Measurements from ENCODE around the gene TBX10. TPM values are rescaled to one million over a fixed set of nuclear protein-coding genes. Genes with fewer than 3 reads are reported as not detected.

TBX10 gene
- total and polyA plus RNA-seq, 2 donors, result 0.05 to 0.09 TPM

DNA sequence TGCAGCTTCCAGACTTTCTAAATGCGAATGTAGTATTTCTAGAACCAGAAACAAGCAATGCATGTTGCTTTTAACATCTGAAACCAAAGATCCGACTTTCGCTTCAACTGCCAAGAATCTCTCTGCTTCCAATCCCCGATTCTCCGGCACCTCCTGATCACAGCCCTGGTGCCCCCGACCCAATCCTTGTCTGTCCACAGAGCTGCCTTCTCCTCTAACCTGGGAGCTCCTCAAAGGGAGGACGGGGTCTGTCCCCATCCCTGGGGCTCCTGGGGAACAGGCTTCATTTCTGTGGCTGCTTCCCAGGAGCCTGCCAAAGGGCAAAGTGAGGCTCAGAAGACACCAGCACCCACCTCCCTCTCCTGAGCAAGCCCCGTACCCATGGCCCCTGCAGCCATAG, 34.3 kb upstream of the TBX10 start:
- Histone ChIP-seq H3K27me3 (ENCODE audit: control insufficient read depth in 2 of 2, insufficient read depth in 1 of 2, low read length in 1 of 2) (no peaks in the 10 kb centered on the region), H3K27ac (ENCODE audit: low read depth in 1 of 2, low read length in 1 of 2) (no peak overlapping the region), H3K36me3 (ENCODE audit: control insufficient read depth in 2 of 2, insufficient read depth in 2 of 2, low read length in 1 of 2) (no peaks in the 10 kb centered on the region), H3K4me1 (ENCODE audit: control insufficient read depth in 2 of 2, insufficient read depth in 2 of 2, low read length in 2 of 2) (peaks cover 0 to 4% of the 10 kb centered on the region in 2 donors), H3K9me3 (ENCODE audit: control insufficient read depth in 2 of 2, insufficient read depth in 1 of 2, low read length in 1 of 2) (peaks cover 0 to 12% of the 10 kb centered on the region in 2 donors), H3K4me3 (ENCODE audit: low read length in 2 of 2) (no peak overlapping the region)
- DNase-seq (ENCODE audit: low read depth in 6 of 9, low spot score in 9 of 9), result no peak
- WGBS, result 88% methylated on average over 8 of the region's 8 CpGs

DNA sequence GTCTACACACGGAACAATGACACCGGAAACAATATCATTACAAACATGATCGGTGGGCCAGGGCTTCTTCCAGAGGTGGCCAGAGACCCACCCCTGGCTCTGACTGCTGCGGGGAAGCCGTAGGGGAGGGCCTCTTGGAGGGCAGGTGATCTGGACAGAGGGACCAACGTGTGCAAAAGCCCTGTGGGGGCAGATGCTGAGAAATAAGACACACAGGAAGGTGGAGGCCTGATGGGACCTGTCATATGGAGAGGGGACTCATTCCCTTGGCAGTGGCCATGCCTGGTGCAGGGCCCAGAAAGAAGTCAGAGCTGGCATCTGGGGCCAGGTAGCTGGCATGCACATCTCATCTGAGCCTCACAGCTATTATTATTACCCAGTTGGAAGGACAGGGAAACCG, 33.8 kb upstream of the TBX10 start:
- 98% methylated on average over 7 of the region's 7 CpGs for WGBS
- H3K9me3 ChIP-seq (ENCODE audit: control insufficient read depth in 2 of 2, insufficient read depth in 1 of 2, low read length in 1 of 2), result peaks cover 0 to 12% of the 10 kb centered on the region in 2 donors
- no peaks in the 10 kb centered on the region for H3K27me3 ChIP-seq (ENCODE audit: control insufficient read depth in 2 of 2, insufficient read depth in 1 of 2, low read length in 1 of 2)
- peaks cover under 1 to 4% of the 10 kb centered on the region in 2 donors for H3K4me1 ChIP-seq (ENCODE audit: control insufficient read depth in 2 of 2, insufficient read depth in 2 of 2, low read length in 2 of 2)
- H3K36me3 ChIP-seq (ENCODE audit: control insufficient read depth in 2 of 2, insufficient read depth in 2 of 2, low read length in 1 of 2), result no peaks in the 10 kb centered on the region
- no peak overlapping the region for H3K27ac ChIP-seq (ENCODE audit: low read depth in 1 of 2, low read length in 1 of 2)
- H3K4me3 ChIP-seq (ENCODE audit: low read length in 2 of 2), result no peak overlapping the region
- no peak for DNase-seq (ENCODE audit: low read depth in 6 of 9, low spot score in 9 of 9)

DNA sequence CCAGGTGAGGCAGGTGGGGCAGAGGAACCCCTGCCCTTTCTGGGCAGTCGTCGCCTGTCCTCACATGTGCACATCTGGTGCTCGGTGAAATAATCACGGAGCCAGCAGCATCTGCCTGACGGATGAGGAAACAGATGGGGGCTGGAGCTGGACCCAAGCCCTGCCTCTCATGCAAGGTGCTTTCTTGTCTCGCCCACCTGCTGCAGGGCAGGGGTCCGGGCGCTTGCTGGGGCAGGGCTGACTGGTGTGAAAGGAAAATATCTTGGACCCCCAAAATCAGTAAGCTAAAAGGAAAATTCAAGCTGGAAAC, 31.6 kb upstream of the TBX10 start:
- no peaks in the 10 kb centered on the region for H3K36me3 ChIP-seq (ENCODE audit: control insufficient read depth in 2 of 2, insufficient read depth in 2 of 2, low read length in 1 of 2)
- no peak for DNase-seq (ENCODE audit: low read depth in 6 of 9, low spot score in 9 of 9)
- H3K4me3 ChIP-seq (ENCODE audit: low read length in 2 of 2), result no peak overlapping the region
- no peaks in the 10 kb centered on the region for H3K27me3 ChIP-seq (ENCODE audit: control insufficient read depth in 2 of 2, insufficient read depth in 1 of 2, low read length in 1 of 2)
- peaks cover 14 to 26% of the 10 kb centered on the region in 2 donors for H3K4me1 ChIP-seq (ENCODE audit: control insufficient read depth in 2 of 2, insufficient read depth in 2 of 2, low read length in 2 of 2)
- H3K27ac ChIP-seq (ENCODE audit: low read depth in 1 of 2, low read length in 1 of 2), result no peak overlapping the region
- WGBS, result 26% methylated on average over 8 of the region's 8 CpGs
- H3K9me3 ChIP-seq (ENCODE audit: control insufficient read depth in 2 of 2, insufficient read depth in 1 of 2, low read length in 1 of 2), result peaks cover 0 to 12% of the 10 kb centered on the region in 2 donors

DNA sequence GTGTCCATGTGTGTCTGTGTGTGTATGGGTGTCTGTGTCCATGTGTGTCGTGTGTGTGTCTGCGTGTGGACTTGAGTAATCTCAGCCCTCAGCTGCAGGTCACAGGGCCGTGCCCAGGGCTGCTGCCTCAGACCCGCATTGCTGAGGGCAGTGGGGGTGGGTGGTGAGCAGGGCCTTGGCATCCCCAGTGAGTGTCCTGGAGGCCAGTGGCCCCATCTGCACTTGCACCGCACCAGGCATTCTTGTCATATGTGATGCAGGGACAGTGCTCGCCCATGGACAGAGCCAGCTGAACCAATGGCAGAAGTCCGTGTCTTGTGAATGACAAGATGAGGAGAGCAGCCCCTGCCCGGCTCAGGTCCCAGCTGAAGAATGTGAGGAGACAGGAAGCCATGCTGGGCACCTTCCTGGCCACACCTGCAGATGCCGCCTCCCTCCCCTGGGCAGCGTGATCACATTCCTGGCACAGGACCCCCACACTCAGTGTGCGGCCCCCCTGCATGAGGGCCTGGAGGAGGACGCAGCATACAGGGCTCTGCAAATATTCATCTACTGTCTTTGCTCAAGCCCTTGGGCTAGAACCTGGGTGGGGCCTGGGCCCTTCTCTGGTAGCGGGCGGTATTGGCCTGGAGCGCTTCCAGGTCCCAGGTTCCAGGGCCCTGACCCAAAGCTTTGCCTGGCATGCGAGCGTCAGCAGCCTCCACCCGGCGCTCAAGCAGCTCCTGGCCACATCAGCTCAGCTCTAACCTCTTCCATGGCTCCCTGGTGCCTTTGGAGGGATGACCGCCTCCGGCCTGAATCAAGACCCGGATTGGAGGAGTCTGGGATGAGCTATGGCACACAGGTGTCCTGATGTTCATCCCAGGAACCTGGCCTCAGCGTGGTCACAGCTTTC, 31.0 kb upstream of the TBX10 start:
- Histone ChIP-seq H3K36me3 (ENCODE audit: control insufficient read depth in 2 of 2, insufficient read depth in 2 of 2, low read length in 1 of 2) (no peaks in the 10 kb centered on the region), H3K9me3 (ENCODE audit: control insufficient read depth in 2 of 2, insufficient read depth in 1 of 2, low read length in 1 of 2) (peaks cover 0 to 7% of the 10 kb centered on the region in 2 donors), H3K4me1 (ENCODE audit: control insufficient read depth in 2 of 2, insufficient read depth in 2 of 2, low read length in 2 of 2) (peaks cover 14 to 32% of the 10 kb centered on the region in 2 donors), H3K4me3 (ENCODE audit: low read length in 2 of 2) (no peak overlapping the region), H3K27ac (ENCODE audit: low read depth in 1 of 2, low read length in 1 of 2) (no peak overlapping the region), H3K27me3 (ENCODE audit: control insufficient read depth in 2 of 2, insufficient read depth in 1 of 2, low read length in 1 of 2) (no peaks in the 10 kb centered on the region)
- 68% methylated on average over 23 of the region's 23 CpGs for WGBS
- DNase-seq (ENCODE audit: low read depth in 6 of 9, low spot score in 9 of 9), result no peak

DNA sequence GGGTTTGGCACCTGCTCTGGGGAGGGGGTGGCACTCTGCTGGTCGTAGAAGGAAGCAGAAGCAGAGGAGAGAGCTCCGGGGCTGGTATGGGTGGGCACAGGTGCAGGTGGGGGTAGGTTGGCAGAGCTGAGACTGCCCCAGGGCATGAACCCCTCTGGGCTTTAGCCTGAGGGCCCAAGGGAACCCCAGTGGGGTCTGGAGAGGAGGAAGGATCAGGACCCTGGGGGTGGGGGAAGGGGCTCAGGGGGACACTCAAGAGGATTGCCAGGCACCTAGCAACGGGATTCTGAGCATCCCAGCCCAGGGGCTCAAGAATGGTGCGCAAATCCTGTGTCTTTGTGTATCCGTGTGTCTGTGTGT, 28.6 kb upstream of the TBX10 start:
- 33% methylated on average over 5 of the region's 5 CpGs for WGBS
- Histone ChIP-seq H3K9me3 (ENCODE audit: control insufficient read depth in 2 of 2, insufficient read depth in 1 of 2, low read length in 1 of 2) (no peaks in the 10 kb centered on the region), H3K4me1 (ENCODE audit: control insufficient read depth in 2 of 2, insufficient read depth in 2 of 2, low read length in 2 of 2) (peaks cover 14 to 36% of the 10 kb centered on the region in 2 donors), H3K27ac (ENCODE audit: low read depth in 1 of 2, low read length in 1 of 2) (peak overlapping the region in 1 of 2 donors; percentile 45), H3K36me3 (ENCODE audit: control insufficient read depth in 2 of 2, insufficient read depth in 2 of 2, low read length in 1 of 2) (no peaks in the 10 kb centered on the region), H3K27me3 (ENCODE audit: control insufficient read depth in 2 of 2, insufficient read depth in 1 of 2, low read length in 1 of 2) (no peaks in the 10 kb centered on the region), H3K4me3 (ENCODE audit: low read length in 2 of 2) (peak overlapping the region in 1 of 2 donors; percentile 16)
- DNase-seq (ENCODE audit: low read depth in 6 of 9, low spot score in 9 of 9), result no peak

DNA sequence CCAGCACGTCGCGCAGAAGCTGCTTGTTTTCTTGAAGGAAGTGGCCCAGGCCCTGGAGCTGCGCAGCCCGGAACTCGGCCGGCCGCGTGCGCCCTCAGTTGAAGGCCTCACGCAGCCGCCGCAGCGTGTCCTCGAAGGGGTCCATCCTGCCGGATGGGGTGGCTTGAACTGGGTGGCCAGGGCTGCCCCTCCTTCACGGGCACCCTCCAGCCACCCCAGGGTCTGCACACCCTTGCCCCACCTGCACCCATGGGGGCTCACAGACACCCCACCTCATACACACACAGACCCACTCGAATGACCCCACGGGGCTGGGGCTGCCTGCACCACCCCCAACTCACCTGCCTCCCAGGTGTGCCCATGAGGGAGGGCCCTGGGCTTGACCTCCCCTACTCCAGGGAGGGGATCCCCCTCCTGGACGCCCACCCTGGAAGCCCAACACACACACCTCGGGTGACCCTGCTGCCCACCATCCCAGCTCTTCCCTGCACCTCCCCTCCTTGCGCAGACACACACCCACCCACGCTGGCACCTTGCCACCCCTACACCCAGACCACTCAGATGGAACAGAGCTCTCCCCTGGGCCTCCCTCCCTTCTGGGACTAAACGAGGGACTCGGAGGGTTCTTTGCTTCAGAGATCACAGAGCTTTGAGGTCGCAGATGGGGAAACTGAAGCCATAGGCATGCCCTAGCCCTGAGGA, 28.1 kb upstream of the TBX10 start:
- peaks cover 14 to 41% of the 10 kb centered on the region in 2 donors for H3K4me1 ChIP-seq (ENCODE audit: control insufficient read depth in 2 of 2, insufficient read depth in 2 of 2, low read length in 2 of 2)
- no peaks in the 10 kb centered on the region for H3K36me3 ChIP-seq (ENCODE audit: control insufficient read depth in 2 of 2, insufficient read depth in 2 of 2, low read length in 1 of 2)
- peak overlapping the region in 1 of 2 donors; percentile 58 for H3K27ac ChIP-seq (ENCODE audit: low read depth in 1 of 2, low read length in 1 of 2)
- peak in 7 of 9 donors; percentile 44 to 87 (median 64) for DNase-seq (ENCODE audit: low read depth in 6 of 9, low spot score in 9 of 9)
- no peaks in the 10 kb centered on the region for H3K27me3 ChIP-seq (ENCODE audit: control insufficient read depth in 2 of 2, insufficient read depth in 1 of 2, low read length in 1 of 2)
- peak overlapping the region in 1 of 2 donors; percentile 16 for H3K4me3 ChIP-seq (ENCODE audit: low read length in 2 of 2)
- H3K9me3 ChIP-seq (ENCODE audit: control insufficient read depth in 2 of 2, insufficient read depth in 1 of 2, low read length in 1 of 2), result no peaks in the 10 kb centered on the region
- 64% methylated on average over 26 of the region's 26 CpGs for WGBS

DNA sequence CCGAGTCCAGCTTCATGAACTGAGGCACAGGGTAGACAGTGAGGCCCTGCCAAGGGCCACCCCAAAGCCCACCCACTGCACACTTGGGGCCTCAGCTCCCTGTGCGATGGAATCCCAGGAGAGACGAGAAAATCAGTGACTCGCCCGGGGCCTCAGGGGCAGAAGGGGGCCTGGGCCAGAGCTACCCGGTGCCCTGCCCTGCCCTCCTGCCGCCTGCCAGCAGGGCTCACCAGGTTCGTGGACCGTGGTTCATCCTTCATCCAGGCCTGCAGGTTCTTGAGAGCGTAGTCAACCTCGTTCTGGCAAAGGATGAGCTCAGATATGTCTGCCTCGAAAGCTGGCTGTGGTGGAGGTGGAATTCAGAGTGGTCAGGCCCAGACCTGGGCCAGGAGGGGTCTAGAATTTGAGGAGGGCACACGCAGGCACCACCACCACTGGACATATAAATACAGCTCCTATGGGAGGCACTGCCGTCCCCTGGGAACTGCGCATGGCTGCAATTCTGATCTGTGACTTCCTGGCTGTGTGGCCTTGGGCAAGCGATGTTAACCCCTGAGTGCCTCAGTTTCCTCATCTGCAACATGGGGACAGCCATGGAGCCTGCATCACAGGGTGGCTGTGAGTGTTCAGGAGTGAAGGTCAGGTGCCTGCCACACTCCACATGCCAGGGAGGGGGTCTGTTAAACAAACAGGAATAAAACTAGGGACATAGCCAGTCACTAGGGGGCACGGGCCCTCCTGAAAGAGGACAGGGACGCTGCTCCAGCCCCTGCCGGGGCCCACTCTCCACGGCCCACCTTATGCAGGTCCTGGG, 27.3 kb upstream of the TBX10 start:
- DNase-seq (ENCODE audit: low read depth in 6 of 9, low spot score in 9 of 9), result no peak
- H3K36me3 ChIP-seq (ENCODE audit: control insufficient read depth in 2 of 2, insufficient read depth in 2 of 2, low read length in 1 of 2), result no peaks in the 10 kb centered on the region

DNA sequence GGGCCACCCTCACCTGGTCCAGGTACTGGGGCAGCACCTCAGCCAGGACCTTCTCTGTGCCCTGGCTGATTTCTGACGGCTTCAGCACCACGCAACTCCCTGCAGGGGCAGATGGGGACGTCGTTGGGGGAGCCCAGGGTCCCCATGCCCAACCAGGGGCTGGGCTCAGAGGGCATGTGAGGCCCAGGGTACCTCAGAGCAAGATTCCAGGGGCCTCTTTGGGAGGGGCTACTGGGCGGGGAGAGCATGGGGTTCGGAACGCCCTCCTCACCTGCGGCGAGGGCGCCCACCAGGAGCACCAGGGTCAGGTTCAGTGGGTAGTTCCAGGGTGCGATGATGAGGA, 26.7 kb upstream of the TBX10 start:
- Histone ChIP-seq H3K36me3 (ENCODE audit: control insufficient read depth in 2 of 2, insufficient read depth in 2 of 2, low read length in 1 of 2) (no peaks in the 10 kb centered on the region), H3K9me3 (ENCODE audit: control insufficient read depth in 2 of 2, insufficient read depth in 1 of 2, low read length in 1 of 2) (no peaks in the 10 kb centered on the region), H3K4me3 (ENCODE audit: low read length in 2 of 2) (no peak overlapping the region), H3K27me3 (ENCODE audit: control insufficient read depth in 2 of 2, insufficient read depth in 1 of 2, low read length in 1 of 2) (no peaks in the 10 kb centered on the region), H3K27ac (ENCODE audit: low read depth in 1 of 2, low read length in 1 of 2) (no peak overlapping the region), H3K4me1 (ENCODE audit: control insufficient read depth in 2 of 2, insufficient read depth in 2 of 2, low read length in 2 of 2) (peaks cover 14 to 43% of the 10 kb centered on the region in 2 donors)
- WGBS, result 98% methylated on average over 11 of the region's 11 CpGs
- no peak for DNase-seq (ENCODE audit: low read depth in 6 of 9, low spot score in 9 of 9)

More for the DNA sequence above, 27.3 kb upstream of the TBX10 start:
- Histone ChIP-seq H3K9me3 (ENCODE audit: control insufficient read depth in 2 of 2, insufficient read depth in 1 of 2, low read length in 1 of 2) (no peaks in the 10 kb centered on the region), H3K4me3 (ENCODE audit: low read length in 2 of 2) (no peak overlapping the region), H3K4me1 (ENCODE audit: control insufficient read depth in 2 of 2, insufficient read depth in 2 of 2, low read length in 2 of 2) (peaks cover 14 to 43% of the 10 kb centered on the region in 2 donors), H3K27me3 (ENCODE audit: control insufficient read depth in 2 of 2, insufficient read depth in 1 of 2, low read length in 1 of 2) (no peaks in the 10 kb centered on the region), H3K27ac (ENCODE audit: low read depth in 1 of 2, low read length in 1 of 2) (no peak overlapping the region)
- WGBS, result 88% methylated on average over 20 of the region's 20 CpGs
